Measurements from ENCODE around the gene LRIT1. TPM values are rescaled to one million over a fixed set of nuclear protein-coding genes. Genes with fewer than 3 reads are reported as not detected.

Gene LRIT1
- total RNA-seq, 3 donors from 2014 or later = not detected

DNA sequence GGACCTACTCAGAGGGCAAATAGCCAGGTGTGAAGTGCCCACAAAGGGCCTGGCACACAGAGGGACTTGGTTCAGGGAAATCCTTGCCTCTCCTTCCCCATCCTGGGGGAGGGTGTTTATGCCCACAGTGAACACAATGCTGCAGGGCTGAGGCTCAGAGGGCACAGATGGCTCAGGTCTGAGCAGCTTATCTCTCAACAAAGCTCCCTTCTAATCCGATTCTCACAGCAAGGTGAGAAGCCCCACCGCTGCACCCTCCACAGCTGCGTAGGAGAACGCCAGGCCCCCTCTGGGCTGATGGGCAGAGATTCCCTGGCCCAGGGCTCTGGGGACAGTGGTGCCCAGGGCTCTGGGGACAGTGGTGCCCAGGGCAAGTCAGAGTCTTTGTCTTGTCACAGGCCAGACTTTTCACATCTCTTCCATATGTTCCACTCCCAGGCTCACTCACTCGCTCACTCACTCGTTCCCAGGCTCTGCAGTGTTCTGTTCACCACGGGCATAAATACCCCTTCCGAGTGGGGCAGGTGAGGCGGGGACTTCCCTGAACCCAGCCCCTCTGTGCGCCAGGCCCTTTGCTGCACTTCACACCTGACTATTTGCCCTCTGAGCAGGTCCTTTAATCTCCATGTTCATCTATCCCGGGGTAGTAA lies 55.7 kb downstream of the LRIT1 start:
- H3K36me3 ChIP-seq = no peaks in the 10 kb centered on the region
- H3K27me3 ChIP-seq = peaks cover 0 to 17% of the 10 kb centered on the region in 2 donors
- TF ChIP-seq POLR2AphosphoS5 (IDR thresholded peaks at IDR 0.05) (no peak), POLR2A (IDR thresholded peaks at IDR 0.05) (no peak)
- TF ChIP-seq, protein P1, sequence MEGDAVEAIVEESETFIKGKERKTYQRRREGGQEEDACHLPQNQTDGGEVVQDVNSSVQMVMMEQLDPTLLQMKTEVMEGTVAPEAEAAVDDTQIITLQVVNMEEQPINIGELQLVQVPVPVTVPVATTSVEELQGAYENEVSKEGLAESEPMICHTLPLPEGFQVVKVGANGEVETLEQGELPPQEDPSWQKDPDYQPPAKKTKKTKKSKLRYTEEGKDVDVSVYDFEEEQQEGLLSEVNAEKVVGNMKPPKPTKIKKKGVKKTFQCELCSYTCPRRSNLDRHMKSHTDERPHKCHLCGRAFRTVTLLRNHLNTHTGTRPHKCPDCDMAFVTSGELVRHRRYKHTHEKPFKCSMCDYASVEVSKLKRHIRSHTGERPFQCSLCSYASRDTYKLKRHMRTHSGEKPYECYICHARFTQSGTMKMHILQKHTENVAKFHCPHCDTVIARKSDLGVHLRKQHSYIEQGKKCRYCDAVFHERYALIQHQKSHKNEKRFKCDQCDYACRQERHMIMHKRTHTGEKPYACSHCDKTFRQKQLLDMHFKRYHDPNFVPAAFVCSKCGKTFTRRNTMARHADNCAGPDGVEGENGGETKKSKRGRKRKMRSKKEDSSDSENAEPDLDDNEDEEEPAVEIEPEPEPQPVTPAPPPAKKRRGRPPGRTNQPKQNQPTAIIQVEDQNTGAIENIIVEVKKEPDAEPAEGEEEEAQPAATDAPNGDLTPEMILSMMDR (IDR thresholded peaks at IDR 0.05) = no peak
- intact Hi-C loops (cut with DNase I; ENCODE audit: low total_unique reads) = no loop called here
- DNase-seq (ENCODE audit: low spot score in 2 of 2) = no peak
- H3K4me3 ChIP-seq = no peak overlapping the region
- H3K27ac ChIP-seq = no peak overlapping the region
- H3K9me3 ChIP-seq = no peaks in the 10 kb centered on the region
- H3K4me1 ChIP-seq = no peaks in the 10 kb centered on the region

DNA sequence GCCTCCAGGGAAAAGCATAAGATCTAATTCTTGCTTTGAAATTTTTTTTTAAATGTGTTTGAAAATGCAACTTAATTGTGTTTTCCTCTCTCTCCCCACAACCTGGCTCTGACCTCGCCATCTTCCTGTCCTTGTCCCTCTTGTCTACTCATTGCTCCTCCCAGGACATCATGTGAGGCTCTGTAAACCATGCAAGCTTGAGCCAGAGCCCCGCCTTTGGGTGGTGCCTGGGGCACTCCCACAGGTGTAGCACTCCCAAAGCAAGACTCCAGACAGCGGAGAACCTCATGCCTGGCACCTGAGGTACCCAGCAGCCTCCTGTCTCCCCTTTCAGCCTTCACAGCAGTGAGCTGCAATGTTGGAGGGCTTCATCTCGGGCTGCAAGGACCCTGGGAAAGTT lies 56.8 kb downstream of the LRIT1 start:
- intact Hi-C loops (cut with DNase I; ENCODE audit: low total_unique reads) = no loop called here
- Histone ChIP-seq H3K36me3 (no peaks in the 10 kb centered on the region), H3K27ac (no peak overlapping the region)

DNA sequence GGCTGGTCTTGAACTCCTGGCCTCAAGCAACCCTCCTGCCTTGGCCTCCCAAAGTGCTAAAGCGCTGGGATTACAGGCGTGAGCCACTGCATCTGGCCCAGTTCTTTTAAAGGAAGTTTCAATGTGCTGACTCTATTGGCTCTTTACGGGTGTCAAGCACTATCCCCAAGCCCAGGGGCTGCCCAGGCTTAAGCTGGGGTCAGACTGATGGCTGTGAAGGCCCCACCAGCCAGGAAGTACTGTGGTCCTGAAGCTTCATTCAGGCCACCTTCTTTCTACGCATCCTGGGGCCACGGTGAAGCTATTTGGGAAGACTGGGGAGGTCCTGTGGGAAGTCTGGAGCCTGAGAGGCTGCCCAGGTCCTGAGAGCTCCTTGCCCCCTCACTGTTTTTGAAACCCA lies 59.7 kb downstream of the LRIT1 start:
- Histone ChIP-seq H3K27ac (no peak overlapping the region), H3K27me3 (peaks cover 0 to 8% of the 10 kb centered on the region in 2 donors), H3K4me1 (no peaks in the 10 kb centered on the region), H3K36me3 (no peaks in the 10 kb centered on the region), H3K9me3 (no peaks in the 10 kb centered on the region), H3K4me3 (no peak overlapping the region)
- intact Hi-C loops (cut with DNase I; ENCODE audit: low total_unique reads) = no loop called here
- DNase-seq (ENCODE audit: low spot score in 2 of 2) = no peak
- TF ChIP-seq POLR2AphosphoS5 (IDR thresholded peaks at IDR 0.05) (no peak), POLR2A (IDR thresholded peaks at IDR 0.05) (no peak)
- TF ChIP-seq, protein P1 (IDR thresholded peaks at IDR 0.05) = no peak

More for the DNA sequence above, 56.8 kb downstream of the LRIT1 start:
- Histone ChIP-seq H3K27me3 (peaks cover 0 to 17% of the 10 kb centered on the region in 2 donors), H3K9me3 (no peaks in the 10 kb centered on the region), H3K4me3 (no peak overlapping the region), H3K4me1 (no peaks in the 10 kb centered on the region)
- TF ChIP-seq POLR2A (IDR thresholded peaks at IDR 0.05) = no peak
- TF ChIP-seq POLR2AphosphoS5 (IDR thresholded peaks at IDR 0.05) = no peak
- TF ChIP-seq, protein P1 (IDR thresholded peaks at IDR 0.05) = no peak
- DNase-seq (ENCODE audit: low spot score in 2 of 2) = no peak

Other genes with a start within 250 kb of the LRIT1 start
- 100 to 1,000 TPM; 118 to 161 (median 133) TPM for gene GHITM, start 102.0 kb downstream of the LRIT1 start, total RNA-seq
- gene GPR15LG, start 67.7 kb downstream of the LRIT1 start, total RNA-seq = 1 to 10 TPM in 1 of 3 donors, not detected in 2; 1.3 TPM
- gene CDHR1, start 47.0 kb downstream of the LRIT1 start, total RNA-seq = under 1 TPM; 0.15 to 0.66 (median 0.16) TPM
- gene LRIT2, start 16.0 kb downstream of the LRIT1 start, total RNA-seq = not detected
- gene RGR, start 3.5 kb upstream of the LRIT1 start, total RNA-seq = under 1 TPM; 0.33 to 0.96 (median 0.59) TPM
- 10 to 100 TPM; 49.8 to 61.2 (median 49.9) TPM for gene CCSER2, start 87.0 kb upstream of the LRIT1 start, total RNA-seq